DMS79 treated with DMSO at 0.1 percent for 48 hours (cell line): ENCODE data around the gene AFF3.
"Not testable (repeated sequence)": the region's sequence is repeated elsewhere in the genome, so short reads cannot be mapped to it uniquely, and the experiment has no call there.

ENCODE experiments used
- DNase-seq: peaks from one replicate; lab custom pipeline; 2025; lab: John Stamatoyannopoulos, UW

The AFF3 gene

DNA sequence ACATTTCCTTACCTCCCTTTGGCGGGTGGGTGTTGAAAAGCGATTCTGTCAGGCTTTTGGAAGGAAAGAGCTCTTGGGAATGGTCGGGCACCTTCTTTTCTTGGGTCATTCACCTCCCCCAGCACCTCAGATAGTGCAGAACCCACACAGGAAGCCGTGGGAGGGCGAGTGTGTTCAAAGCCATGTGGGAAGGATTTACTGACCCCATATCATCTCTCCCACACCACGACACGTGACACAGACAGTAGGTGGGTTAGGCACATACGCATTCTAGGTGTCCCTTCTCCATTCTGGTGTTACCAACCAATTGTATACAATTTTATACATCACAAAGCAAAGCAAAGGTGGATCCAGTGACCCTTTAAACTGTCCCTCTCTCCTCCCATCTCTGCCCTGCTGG, 388.9 kb downstream of the AFF3 start:
- no peak for DNase-seq

DNA sequence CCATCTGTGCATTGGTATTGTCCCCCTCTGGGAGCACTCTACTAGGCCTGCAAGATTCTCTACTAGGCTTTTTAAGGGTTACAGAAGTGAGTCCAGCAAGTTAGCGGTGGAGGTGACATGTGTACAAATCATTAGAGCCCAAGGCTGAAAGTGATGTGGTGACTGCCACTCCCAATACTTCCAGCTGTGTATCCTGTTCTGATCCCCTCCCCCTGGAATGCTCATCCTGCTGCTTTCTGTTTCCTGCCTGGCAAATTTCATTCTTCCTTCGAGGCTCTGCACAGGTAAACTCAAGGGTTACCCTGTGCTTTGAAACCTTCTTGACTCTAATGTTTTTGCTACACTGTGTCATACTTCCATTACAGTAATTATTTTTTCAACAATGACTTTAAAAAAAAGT, 394.0 kb downstream of the AFF3 start:
- no peak for DNase-seq

DNA sequence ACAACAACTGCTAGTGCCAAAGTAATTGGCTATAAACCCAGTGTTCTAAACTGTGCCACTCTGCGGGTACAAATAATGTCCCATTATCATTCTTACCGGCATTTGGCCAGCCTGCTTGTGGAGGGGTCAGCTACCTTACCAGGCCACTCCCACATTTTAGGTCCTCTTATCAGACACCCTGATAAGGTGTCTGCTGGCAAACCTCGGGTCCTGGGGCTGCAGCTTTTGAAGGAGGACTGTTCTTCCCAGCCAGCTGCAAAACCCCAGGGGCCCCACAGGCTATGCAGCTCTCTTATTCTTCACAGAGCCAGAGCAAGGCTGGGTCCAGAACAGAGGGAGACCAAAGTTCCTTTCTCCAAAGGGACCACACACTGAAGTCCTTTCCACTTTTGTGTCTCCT, 394.5 kb downstream of the AFF3 start:
- no peak for DNase-seq

DNA sequence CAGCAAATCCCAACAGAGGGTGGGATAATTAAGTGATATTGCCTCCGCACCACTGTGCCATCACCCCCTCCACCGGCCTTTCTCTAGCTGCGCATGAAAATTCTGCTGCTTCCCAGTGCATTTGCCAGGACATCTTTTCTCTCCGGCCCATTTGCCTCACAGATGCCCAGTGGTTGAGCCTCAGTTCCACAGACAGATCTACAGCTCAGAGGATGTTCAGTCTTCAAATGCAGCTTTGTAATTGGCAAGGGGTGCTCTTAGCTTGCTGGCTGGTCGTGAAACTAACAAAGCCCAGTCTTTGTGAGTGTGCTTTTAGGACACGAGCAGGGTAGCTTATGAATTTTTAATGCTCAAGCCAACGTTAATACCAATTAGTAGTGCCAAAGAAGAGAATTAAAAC, 399.2 kb downstream of the AFF3 start:
- no peak for DNase-seq

DNA sequence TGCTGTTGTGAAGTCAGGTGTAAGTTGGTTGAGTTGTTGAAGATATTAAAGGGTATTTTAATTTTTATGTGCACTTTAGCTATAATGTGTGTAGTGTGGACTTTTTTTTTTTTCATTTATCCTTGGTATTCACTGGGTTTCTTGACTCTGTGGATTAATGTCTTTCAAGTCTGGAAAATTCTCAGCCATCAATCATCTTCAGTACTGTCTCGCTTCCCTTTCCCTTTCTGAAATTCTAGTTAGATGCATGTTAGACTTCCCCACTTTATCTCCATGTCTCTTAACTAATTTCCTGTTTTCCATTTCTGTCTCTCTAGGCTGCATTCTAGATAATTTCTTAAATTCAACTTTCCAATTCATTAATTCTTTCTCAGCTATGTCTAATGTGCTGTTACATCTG, 404.9 kb downstream of the AFF3 start:
- no peak for DNase-seq

DNA sequence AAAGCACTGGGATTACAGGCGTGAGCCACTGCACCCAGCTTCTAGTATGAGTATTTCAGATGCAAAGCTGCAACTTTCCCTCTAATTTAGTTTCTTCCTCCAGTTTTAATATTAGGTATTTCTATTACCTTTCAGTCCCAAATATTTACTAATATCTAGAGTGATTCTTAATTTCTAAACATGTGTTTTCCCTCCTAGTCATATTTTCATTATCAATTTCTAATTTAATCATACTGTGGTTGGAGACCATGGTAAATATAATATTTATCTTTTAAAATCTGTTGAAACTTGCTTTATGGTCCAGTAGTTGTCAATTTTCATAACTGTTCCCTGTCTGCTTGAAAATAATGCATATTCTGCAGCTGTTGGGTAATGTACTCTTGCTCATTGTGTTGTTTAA, 406.6 kb downstream of the AFF3 start:
- DNase-seq, result no peak

DNA sequence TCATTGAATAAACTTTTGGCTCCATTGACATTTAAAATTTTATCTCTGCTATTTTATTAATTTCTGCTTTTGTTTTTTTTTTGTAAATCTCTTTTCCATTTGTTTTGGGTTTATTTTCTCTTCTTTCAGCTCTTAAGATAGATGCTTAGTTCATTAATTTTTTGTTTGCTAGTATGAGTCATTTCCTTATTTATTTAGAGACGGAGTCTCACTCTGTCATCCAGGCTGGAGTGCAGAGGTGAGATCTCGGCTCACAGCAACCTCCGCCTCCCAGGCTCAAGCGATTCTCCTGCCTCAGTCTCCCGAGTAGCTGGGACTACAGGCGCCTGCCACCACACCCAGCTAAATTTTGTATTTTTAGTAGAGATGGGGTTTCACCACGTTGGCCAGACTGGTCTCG, 407.1 kb downstream of the AFF3 start:
- DNase-seq, result not testable (repeated sequence)

DNA sequence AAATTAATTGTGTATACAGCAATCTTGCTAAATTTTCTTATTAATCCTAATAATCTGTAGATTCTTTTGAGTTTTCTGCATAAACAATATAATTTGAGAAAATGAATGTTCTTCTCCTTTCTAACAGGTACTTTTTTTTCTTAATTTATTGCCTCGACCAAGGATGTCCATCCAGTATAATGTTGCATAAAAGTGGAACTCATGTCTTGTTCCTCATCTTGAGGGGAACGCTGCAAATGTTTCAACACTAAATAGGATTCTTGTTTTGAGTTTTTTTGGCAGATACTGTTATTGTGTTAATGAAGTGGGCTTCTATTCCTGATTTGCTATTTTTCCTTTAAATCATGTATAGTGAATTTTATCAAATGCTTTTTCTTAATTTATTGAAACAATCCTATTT, 408.2 kb downstream of the AFF3 start:
- no peak for DNase-seq

DNA sequence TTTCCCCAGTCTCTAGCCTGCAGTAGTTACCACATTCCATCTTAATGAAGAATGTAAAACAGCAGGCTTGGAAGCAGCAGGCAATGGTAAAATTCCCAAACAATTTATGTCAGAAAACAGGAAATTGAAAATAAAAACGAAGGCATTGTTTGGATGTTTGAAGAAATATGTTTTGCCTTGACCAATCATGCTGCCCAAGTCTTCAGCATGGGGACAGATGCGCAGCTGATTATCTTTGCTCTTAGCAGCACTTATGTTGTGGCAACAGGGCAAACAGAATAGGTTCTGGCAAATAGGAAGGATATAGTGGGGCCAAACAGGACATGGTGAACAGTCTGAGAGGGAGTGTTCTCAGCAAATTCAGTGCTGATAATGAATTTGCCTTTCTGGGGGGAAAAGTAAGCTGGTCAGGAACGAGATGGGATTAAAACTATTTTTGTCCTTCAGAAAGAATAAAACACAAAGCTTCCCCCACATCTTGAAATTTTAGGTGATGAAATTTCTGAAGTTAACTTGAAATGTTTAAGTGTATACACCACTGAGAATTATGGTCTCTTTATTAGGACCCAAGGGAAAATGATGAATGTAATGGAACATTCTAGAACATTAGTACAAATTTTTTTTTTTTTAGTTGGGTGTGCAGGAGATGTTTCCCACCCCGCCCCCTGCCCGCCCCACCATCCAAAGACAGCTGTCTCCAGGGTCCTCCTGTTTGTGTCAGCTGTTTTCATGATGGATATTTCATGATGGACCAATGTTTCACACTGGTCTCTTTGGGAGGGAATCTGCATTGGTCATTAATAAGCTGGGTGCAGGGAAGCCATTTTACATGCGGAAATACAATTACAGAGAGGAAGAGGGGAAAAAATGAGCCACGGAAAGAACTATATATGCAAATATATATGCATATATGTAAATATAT, 413.0 kb downstream of the AFF3 start:
- no peak for DNase-seq

DNA sequence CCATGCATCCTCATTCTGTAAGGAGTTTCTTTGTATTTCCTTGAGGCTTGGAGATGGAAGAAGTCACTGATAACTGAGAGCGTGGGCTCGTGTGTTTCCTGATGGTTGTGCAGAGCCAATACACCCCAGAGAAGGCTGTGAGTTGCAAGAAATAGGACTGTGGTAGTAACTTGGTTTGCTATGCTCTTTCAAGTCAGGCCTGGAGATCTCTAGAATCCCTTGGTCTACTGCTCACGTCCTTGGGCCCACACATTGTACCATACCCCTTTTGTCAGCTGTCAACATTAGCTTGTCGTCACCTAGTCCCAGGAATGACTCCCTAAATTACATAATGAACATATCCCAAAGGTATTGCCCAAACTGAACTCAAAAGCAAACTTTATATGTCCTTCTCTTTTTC, 414.2 kb downstream of the AFF3 start:
- no peak for DNase-seq

DNA sequence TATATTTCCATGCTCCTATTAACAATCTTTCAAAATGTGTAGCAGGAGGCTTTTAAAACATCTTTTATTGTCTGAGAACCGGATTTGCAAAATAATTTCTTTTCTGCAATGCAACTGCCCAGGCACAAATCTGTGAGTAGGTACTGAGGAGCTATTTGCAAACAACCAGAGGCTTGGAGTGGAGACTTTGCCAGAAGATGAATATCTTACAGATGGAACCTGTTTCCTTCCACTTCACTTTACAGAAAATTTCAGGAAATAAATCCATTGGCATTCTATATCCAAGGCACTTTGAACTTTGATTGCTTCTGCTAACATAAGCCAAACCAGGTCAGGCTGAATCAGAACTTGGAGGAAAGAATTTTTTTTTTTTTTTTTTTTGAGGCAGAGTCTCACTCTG, 415.2 kb downstream of the AFF3 start:
- no peak for DNase-seq

DNA sequence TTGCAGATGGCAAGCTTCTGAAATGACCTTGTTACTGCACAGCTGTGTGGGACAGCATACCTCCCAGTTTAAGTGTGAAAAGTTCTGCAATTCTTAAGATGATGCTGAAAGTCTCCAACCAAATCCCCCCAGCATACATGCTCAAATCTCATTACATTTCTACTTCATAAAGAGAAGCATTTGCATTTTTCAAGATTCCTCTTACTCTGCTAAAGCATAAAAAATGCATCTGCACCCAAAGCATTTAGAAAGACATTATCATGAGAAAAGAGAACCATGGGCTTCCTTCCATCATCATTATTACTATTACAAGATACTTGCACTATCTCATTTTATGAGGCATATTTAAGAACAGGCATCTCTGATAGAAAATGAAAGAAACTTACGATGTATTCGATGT, 415.7 kb downstream of the AFF3 start:
- no peak for DNase-seq

DNA sequence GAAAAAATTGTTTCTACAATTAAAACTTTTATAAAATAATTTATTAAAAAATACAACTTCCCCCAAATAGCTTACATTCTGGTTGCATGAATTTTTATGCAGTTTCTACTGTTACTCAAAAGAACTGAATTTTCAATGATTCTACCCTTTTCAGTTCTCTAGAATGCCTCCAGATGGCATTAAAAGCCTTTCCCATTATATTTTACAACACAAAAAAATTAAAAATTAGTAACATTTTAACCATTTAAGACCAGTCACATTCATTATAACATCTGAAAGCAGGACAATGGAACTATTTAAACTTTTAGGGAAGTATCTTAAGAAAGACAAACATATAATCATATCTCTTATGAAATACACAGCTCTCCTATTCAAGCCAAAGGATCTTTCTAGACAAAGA, 416.6 kb downstream of the AFF3 start:
- DNase-seq, result no peak

DNA sequence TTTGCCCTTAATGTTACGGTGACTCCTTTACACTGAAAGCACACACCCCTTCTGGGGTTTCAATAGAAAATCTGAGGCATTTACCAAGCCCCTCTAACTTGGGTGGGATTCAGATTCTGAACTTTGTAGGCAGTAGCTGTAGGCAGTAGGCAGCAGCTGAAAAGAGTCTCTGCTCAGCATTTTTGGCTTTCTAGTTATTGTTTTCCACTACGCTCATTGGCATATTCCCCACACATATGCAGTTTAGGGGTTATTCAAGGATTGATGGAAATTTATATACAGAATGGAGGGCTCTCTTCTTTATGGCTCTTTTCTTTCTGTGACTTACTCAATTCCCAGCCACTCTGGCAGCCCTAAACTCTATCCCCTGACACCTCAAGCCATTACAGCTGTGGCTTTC, 419.9 kb downstream of the AFF3 start:
- DNase-seq, result no peak

DNA sequence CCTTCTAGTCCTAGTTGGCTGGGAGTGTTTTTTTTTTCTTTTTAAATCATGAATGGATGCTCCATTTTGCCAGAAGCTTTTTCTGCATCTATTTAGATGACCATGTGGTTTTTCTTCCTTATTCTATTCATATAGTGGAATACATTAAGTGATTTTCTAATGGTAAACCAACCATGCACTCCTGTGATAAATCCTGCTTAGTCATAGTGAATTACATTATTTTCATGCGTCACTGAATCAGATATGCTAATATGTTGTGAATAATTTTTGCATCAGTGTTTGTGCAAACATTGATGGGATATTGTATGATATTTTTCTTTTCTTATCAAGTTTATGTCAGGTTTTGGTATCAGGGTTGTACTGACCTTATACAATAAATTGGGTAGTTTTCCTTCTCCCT, 423.3 kb downstream of the AFF3 start:
- no peak for DNase-seq

DNA sequence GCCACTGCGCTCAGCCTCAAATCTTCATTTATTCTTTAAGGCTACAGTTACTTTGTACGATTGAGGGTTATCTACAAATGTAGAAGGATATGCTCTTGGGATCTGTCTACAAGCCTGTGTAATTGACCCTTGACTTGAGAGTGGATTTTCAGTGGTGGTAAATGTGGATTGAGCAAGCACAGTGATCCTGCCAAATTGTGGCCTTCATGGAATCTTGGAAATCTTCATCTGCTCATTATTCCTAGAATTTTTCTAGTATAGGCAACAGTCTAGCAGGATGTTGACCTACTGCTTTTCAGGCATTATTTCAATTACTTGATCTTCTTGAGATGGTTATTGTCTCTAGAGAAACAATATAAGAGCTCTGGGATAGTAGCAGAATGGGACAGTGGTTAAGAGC, 426.4 kb downstream of the AFF3 start:
- no peak for DNase-seq

DNA sequence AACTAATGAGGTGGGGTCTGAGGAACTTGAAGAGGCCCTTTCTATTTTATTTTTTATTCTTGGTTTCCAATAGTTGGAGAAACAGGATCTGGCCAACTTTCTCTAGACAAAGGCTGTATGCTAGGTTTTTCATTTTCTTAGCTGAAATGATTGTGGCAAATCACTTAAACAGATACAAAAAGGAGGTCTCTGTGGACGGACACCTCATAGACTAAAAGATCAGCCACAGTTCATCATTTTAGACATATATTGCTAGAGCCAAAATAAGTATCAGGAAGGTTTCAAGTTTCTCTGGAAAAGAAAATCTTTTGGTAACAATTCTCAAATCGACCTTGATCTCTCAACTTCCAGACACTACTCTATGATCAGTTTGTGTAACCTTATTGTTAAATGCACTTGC, 428.0 kb downstream of the AFF3 start:
- DNase-seq, result no peak

DNA sequence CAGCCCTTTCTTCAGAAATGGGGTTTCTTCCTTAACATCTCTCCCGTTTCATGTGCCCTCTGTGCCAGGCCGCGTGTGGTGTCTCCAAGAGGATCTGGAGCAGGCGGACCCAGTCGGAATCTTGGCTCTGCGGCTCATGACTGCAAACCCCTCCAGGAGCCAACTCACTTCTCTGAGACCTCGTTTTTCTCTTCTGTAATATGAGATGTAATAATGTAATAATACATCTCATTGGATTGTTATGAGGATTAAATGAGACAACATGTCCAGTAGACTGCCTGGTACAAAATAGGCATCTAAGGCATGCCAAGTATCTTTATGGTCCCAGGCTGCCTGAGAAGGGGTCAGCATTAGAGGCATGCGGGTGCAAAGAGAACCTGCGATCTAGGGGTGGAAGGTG, 431.2 kb downstream of the AFF3 start:
- DNase-seq, result no peak

DNA sequence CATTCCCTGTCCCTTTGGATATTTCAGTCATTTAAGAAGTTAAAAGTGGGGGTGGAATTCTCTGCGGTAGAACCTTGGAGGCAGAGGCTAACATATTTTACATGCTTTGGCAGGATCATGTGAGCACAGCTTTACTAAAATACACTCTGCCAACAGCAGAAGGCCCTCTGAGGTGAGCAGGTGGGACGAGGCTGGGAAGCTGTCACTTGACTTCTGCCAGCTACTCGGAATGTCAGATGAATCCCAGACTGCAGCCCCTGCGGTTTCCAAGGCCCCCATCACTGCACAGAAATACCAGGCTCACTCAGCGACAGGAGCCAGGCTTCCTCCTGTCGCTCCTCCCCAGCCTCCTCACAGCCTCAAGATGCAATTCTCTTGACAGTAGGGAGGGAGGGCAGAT, 431.7 kb downstream of the AFF3 start:
- no peak for DNase-seq

DNA sequence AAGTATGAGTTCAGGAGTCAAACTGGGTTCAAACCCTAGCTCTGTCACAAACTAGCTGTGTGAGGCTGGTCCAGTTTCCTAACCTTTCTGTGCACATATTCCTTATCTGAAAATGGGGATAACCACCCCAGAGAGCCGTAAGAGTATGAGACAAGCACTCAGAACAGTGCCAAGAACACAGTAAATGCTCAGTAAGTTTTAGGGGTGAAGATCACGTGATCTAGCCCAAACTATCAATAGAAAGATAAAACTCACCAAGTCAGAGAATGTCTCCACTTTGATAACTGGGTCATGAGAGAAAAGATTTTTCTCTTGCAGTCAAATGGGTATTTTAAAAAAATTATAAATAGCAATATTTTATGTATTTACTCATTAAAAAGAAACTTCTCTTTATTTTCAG, 433.2 kb downstream of the AFF3 start:
- no peak for DNase-seq

DNA sequence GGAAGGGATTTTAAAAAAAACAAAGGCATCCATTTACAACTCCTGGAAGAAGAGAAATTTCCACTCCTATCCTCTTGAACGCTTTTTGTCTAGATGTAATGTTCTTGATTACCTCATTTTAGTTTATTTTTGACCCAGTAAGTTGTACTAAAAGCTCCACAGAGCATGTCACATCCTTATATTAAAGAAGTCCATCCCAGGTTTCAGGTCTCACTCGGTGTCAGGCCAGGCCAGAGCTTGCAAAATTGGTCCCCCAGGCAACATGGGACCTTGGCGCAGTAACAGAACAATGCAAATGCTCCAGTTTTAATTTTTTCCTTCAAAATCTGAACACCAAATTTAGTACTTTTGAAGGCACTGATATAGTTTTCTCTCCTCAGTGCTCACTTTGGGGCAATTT, 434.2 kb downstream of the AFF3 start:
- no peak for DNase-seq

DNA sequence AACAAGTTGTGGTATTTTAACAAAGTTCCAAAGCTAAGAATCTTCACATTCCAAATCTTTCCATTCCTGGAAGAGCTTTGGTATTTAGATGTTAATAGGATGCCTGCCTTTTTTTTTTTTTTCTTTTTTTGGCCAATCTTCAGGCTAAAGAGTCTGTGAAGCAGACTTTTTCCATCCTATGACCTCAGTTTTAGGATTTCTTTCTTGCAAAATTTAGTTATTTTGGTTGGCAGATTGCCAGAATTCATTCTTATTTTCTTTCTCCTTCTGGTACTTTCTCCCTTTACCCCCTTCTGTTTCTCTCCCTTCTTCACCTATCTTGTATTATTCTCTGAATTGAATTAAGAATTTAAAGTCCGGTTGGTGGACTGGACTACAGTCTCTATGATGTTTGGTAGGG, 434.8 kb downstream of the AFF3 start:
- no peak for DNase-seq

DNA sequence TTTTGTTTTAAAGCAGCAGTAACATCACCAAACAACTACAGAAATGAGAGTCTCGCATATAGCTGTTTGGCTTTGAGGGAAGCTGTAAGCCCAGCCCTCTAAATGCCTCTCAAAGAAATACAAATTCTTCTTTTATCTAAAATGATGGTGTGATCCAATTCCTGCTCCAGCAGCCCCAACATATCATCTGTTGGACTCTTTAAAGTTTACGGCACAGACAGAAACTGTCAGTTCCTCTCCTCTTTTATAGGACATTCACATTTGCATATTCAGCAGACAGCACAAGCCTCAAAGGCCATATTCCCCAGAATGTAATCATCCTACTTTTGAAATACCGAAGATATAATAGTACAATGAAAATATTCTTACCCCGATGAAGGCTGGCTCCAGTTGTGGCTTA, 435.7 kb downstream of the AFF3 start:
- DNase-seq, result no peak

DNA sequence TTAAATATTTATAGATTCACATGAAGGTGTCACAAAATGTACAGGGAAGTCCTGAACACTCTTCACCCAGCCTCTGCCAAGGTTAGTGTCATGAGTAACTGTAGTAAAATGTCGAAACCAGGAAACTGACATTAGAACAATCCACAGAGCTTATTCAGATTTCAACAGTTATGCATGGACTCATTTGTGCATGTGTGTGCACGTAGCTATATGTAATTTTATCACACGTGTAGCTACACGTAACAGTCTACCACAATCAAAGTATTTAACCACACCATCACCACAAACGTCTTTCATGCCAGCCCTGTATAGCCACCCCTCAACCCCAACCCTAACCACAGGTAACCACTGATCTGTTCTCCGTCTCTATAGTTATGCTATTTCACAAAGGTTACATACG, 440.9 kb downstream of the AFF3 start:
- DNase-seq, result no peak
